K562 (cell line): Measurements from ENCODE around the gene SIRT2. TPM values are rescaled to one million over a fixed set of nuclear protein-coding genes. Genes with fewer than 3 reads are reported as not detected.

ENCODE experiments used
- MGA ChIP-seq: fragments of 450-650 bp; IDR thresholded peaks from 2 replicates; pipeline ENCODE4 v1.6.1; 2016; ENCODE audit warnings: mild to moderate bottlenecking, moderate library complexity
- PML ChIP-seq: IDR thresholded peaks from 2 replicates; pipeline ENCODE4 v1.6.1; 2012; ENCODE audit warnings: low read length, inconsistent platforms
- polyA plus RNA-seq, 8 experiments: library from polyadenylated mRNA; depleted of rRNA in 4 of 8; stranded (reverse) in 5 of 8; unstranded in 3 of 8; fragments of >200 nt; fragmentation: Nextera tagmentation in 2 of 8; fragmentation: Illumina TruSeq in 1 of 8; extraction: Ambion mirVana in 2 of 8; extraction: Trizol in 1 of 8; gene quantifications; 2 replicates each; pipeline versions ENCODE4 v1.2.1 to v1.2.3, GENCODE V29; 2011 to 2014; ENCODE audit warnings: inconsistent platforms in 1 of 8, missing spikeins in 1 of 8
- total RNA-seq, 7 experiments: library from RNA; depleted of rRNA in 6 of 7; stranded (reverse); fragments of >200 nt in 6 of 7; fragmentation: Illumina TruSeq in 2 of 7; extraction: Trizol in 2 of 7; gene quantifications; 2 replicates each; pipeline versions ENCODE4 v1.2.1 to v1.2.3, GENCODE V29; 2011 to 2021; ENCODE audit warnings: low replicate concordance in 1 of 7

Gene SIRT2
- total and polyA plus RNA-seq, 9 of the 15 experiments (the other 6 are each of a cell fraction or from before 2014, with no cell fraction given): 2.3 to 35.2 (median 22.9) TPM

- TF ChIP-seq MGA (peak; percentile 51), PML (peak; percentile 86)
Measured at GRCh38 chr19:38930776-38931520, 31.5 kb upstream of the SIRT2 start, which contains the start of gene MRPS12 (continued).
